Ureter (tissue), 1 donor: ENCODE measurements around the gene TSPOAP1. TPM values are rescaled to one million over a fixed set of nuclear protein-coding genes. Genes with fewer than 3 reads are reported as not detected.

Experiments
- DNase-seq: peaks from one replicate; pipeline ENCODE4 v3.0.0-alpha.2; 2020; ENCODE audit warnings: low spot score
- total RNA-seq: library from RNA; stranded (reverse); gene quantifications from one replicate; pipeline ENCODE4 v1.2.4, GENCODE V29; 2023
- donor health status: DM: yes; HTN: yes; CAD: no.

TSPOAP1 gene
- total RNA-seq, 1 donor from 2014 or later, result 21.0 TPM

GRCh38 chr17:58278661-58279015, 50.0 kb downstream of the TSPOAP1 start:
- no peak for DNase-seq

GRCh38 chr17:58277802-58278595, 50.6 kb downstream of the TSPOAP1 start:
- DNase-seq, result no peak

- DNase-seq, result no peak
These were observed 51.3 kb downstream of the TSPOAP1 start for GRCh38 chr17:58277107-58277801.

- no peak for DNase-seq
These were observed 52.2 kb downstream of the TSPOAP1 start for GRCh38 chr17:58276423-58276822.

- DNase-seq, result no peak
These were observed 53.2 kb downstream of the TSPOAP1 start for GRCh38 chr17:58275417-58275816.

GRCh38 chr17:58273453-58274104, 55.0 kb downstream of the TSPOAP1 start:
- DNase-seq, result no peak

GRCh38 chr17:58272367-58273280, 56.0 kb downstream of the TSPOAP1 start:
- DNase-seq, result no peak

GRCh38 chr17:58271216-58271931, 57.2 kb downstream of the TSPOAP1 start:
- no peak for DNase-seq

GRCh38 chr17:58270476-58271215, 57.9 kb downstream of the TSPOAP1 start:
- DNase-seq, result no peak

GRCh38 chr17:58269557-58270291, 58.9 kb downstream of the TSPOAP1 start:
- DNase-seq, result no peak

GRCh38 chr17:58268774-58269556, 59.6 kb downstream of the TSPOAP1 start:
- DNase-seq, result no peak

- peak; percentile 19 for DNase-seq
These were observed 60.3 kb downstream of the TSPOAP1 start for GRCh38 chr17:58268326-58268725.

- peak; percentile 29 for DNase-seq
These were observed 61.0 kb downstream of the TSPOAP1 start for GRCh38 chr17:58267347-58268324.

- DNase-seq, result peak; percentile 28
These were observed 62.4 kb downstream of the TSPOAP1 start for GRCh38 chr17:58265902-58266875.

GRCh38 chr17:58265271-58265670, 63.3 kb downstream of the TSPOAP1 start:
- DNase-seq, result no peak

GRCh38 chr17:58264407-58265103, 64.0 kb downstream of the TSPOAP1 start:
- peak; percentile 23 for DNase-seq
